RWPE2 (cell line): ENCODE results near the gene MCHR1.

Source experiments
- ATAC-seq: fragments of 200-7000 bp; cut with Tn5 transposase; 3 replicates; pipeline ENCODE4 v1.9.1; 2021; ENCODE audit warnings: low read depth
- DNase-seq: peaks from one replicate; pipeline ENCODE4 v3.0.0-alpha.2; 2020; ENCODE audit warnings: low spot score
- H3K27ac ChIP-seq: fragments of 450-650 bp; 2 replicates; pipeline ENCODE4 v1.5.1; 2017; ENCODE audit warnings: mild to moderate bottlenecking; ENCODE audit not compliant: poor library complexity, severe bottlenecking
- H3K27me3 ChIP-seq: fragments of 250-450 bp; sonication (Bioruptor Pico); 2 replicates; pipeline ENCODE4 v1.5.1; 2021; ENCODE audit warnings: mild to moderate bottlenecking, moderate library complexity; ENCODE audit not compliant: insufficient read depth, poor library complexity, severe bottlenecking
- H3K36me3 ChIP-seq: fragments of 250-450 bp; sonication (Bioruptor Pico); 2 replicates; pipeline ENCODE4 v1.5.1; 2020; ENCODE audit warnings: low read depth, mild to moderate bottlenecking, moderate library complexity
- H3K4me1 ChIP-seq: fragments of 250-450 bp; sonication (Bioruptor Pico); 2 replicates; pipeline ENCODE4 v1.5.1; 2021; ENCODE audit warnings: mild to moderate bottlenecking, moderate library complexity; ENCODE audit not compliant: insufficient read depth, poor library complexity, severe bottlenecking
- H3K4me3 ChIP-seq: fragments of 250-450 bp; sonication (Bioruptor Pico); 2 replicates; pipeline ENCODE4 v1.5.1; 2021; ENCODE audit warnings: mild to moderate bottlenecking, moderate library complexity; ENCODE audit not compliant: severe bottlenecking
- H3K9me3 ChIP-seq: fragments of 250-450 bp; sonication (Bioruptor Pico); 2 replicates; pipeline ENCODE4 v1.5.1; 2021; ENCODE audit warnings: mild to moderate bottlenecking, moderate library complexity; ENCODE audit not compliant: severe bottlenecking
- TF ChIP-seq, protein P1 (sequence below): fragments of 450-650 bp; IDR thresholded peaks from one replicate; pipeline ENCODE4 v1.5.1; 2017; ENCODE audit warnings: mild to moderate bottlenecking, moderate library complexity; ENCODE audit not compliant: poor library complexity, severe bottlenecking

Gene MCHR1

DNA sequence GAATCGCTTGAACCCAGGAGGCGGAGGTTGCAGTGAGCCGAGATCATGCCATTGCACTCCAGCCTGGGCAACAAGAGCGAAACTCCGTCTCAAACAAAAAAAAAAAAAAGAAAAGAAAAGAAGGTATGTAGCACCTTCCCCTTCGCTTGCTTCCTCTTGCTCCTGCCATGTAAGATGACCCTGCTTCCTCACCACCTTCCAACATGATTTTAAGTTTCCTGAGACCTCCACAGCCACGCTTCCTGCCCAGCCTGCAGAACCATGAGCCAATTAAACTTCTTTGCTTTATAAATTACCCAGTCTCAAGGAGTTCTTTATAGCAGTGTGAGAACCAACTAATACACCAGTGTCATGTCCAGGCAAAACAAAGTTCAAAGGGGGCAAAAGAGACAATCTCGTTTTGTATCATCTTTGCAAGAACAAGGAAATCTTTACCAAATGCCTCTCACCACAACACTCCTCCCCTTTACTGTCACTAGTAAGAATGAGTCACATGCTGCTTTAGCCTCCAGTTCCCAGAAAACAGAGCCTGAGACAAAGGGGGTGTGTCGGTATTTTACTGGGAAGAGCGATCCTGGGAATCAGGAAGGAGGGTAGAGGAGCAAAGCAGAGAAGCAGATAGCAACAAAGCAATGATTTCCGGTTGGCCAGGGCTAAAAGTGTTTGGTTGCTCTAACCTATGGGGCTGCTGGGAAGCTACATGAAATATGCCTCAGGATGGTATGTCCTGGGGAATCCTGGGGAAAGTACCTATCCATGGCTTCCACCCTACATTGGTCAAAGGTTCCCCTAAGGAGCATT lies 10.5 kb upstream of the MCHR1 start:
- DNase-seq (no peak), ATAC-seq (peak; percentile 66)
- H3K4me1 ChIP-seq = peaks cover 3% of the 10 kb centered on the region
- H3K4me3 ChIP-seq = no peak overlapping the region
- TF ChIP-seq, protein P1, sequence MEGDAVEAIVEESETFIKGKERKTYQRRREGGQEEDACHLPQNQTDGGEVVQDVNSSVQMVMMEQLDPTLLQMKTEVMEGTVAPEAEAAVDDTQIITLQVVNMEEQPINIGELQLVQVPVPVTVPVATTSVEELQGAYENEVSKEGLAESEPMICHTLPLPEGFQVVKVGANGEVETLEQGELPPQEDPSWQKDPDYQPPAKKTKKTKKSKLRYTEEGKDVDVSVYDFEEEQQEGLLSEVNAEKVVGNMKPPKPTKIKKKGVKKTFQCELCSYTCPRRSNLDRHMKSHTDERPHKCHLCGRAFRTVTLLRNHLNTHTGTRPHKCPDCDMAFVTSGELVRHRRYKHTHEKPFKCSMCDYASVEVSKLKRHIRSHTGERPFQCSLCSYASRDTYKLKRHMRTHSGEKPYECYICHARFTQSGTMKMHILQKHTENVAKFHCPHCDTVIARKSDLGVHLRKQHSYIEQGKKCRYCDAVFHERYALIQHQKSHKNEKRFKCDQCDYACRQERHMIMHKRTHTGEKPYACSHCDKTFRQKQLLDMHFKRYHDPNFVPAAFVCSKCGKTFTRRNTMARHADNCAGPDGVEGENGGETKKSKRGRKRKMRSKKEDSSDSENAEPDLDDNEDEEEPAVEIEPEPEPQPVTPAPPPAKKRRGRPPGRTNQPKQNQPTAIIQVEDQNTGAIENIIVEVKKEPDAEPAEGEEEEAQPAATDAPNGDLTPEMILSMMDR = no peak
- no peaks in the 10 kb centered on the region for H3K36me3 ChIP-seq
- H3K9me3 ChIP-seq = no peaks in the 10 kb centered on the region
- H3K27ac ChIP-seq = no peak overlapping the region
- H3K27me3 ChIP-seq = no peaks in the 10 kb centered on the region

DNA sequence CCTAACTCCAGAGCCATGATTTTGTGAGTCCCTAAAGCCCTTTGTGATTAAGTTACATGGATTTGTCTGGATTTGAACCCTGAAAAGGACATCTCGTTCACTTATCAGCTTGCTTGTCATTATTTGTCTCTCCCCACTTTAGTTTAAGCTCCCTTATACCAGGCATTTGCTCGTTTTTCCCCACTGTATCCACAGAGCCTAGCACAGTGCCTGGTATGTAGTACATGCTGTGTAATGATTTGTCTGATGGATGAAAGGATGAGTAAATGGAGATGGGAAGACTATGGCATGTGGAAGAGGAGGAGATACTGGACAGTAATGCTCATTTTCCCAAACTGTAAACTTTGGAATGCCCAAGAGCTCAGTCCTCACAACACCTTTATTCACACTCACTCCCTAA lies 9.2 kb upstream of the MCHR1 start:
- no peak overlapping the region for H3K27ac ChIP-seq
- TF ChIP-seq, protein P1 = no peak
- no peak for ATAC-seq
- no peaks in the 10 kb centered on the region for H3K9me3 ChIP-seq
- H3K27me3 ChIP-seq = no peaks in the 10 kb centered on the region
- peaks cover 3% of the 10 kb centered on the region for H3K4me1 ChIP-seq
- DNase-seq = no peak
- H3K4me3 ChIP-seq = no peak overlapping the region
- H3K36me3 ChIP-seq = no peaks in the 10 kb centered on the region

DNA sequence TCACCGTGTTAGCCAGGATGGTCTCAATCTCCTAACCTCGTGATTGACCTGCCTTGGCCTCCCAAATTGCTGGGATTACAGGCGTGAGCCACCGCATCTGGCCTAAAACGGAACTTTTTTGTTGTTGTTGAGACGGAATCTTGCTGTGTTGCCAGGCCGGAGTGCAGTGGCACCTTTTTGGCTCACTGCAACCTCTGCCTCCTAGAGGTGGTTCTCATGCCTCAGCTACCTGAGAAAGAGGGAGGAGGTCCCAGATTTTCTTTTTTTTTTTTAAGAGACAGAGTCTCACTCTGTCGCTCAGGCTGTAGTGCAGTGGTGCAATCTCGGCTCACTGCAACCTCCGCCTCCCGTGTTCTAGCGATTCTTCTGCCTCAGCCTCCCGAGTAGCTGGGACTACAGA lies 7.9 kb upstream of the MCHR1 start:
- Histone ChIP-seq H3K27ac (no peak overlapping the region), H3K4me1 (peaks cover 3% of the 10 kb centered on the region), H3K4me3 (no peak overlapping the region), H3K36me3 (no peaks in the 10 kb centered on the region), H3K9me3 (no peaks in the 10 kb centered on the region), H3K27me3 (no peaks in the 10 kb centered on the region)
- ATAC-seq (no peak), DNase-seq (no peak)
- TF ChIP-seq, protein P1 = no peak

DNA sequence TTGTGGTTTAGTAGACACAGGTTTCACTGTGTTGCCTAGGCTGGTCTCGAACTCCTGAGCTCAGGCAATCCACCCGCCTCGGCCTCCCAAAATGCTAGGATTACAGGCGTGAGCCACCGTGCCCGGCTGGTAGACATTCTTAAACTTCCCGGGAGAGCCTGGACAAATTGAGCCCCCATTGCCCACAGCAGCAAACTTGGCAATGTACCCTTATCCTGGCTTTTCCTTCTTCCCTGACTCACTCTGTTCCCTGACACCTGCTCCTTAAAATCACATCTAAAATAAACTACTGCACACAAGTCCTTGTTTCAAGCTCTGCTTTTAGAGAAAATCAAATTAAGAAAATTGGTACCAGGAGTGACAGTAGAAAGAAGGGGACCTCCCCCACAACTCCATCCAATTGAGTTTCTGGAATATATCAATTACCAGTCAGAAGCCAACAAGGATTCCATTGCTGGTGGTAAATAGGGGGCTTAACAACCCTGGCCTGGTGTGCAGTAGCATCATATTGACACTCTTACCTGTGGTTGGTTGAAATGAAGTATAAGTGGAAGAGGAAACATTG lies 7.4 kb upstream of the MCHR1 start:
- no peak overlapping the region for H3K27ac ChIP-seq
- ATAC-seq (no peak), DNase-seq (no peak)
- H3K9me3 ChIP-seq = no peaks in the 10 kb centered on the region
- H3K36me3 ChIP-seq = no peaks in the 10 kb centered on the region
- no peaks in the 10 kb centered on the region for H3K27me3 ChIP-seq
- TF ChIP-seq, protein P1 = no peak
- no peak overlapping the region for H3K4me3 ChIP-seq
- H3K4me1 ChIP-seq = peaks cover 3% of the 10 kb centered on the region

DNA sequence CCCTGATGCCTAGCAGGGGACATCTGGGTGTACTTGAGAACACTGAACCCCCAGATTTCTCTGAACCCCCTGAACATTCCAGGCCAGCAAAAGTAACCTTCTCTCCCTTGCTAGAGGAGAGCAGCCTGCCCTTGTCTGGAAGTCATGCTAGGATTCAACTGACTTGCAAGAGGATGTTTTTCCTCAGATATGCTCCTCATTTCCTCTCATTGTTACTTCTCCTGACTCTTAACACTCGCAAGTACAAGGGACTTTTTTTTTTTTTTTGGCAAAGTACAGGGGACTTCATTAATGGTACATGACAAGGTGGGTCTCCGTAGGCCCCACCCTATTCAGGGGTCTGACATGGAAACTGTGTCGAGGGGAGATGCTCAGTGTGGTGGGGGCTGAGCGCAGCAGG lies 6.3 kb upstream of the MCHR1 start:
- ATAC-seq = no peak
- TF ChIP-seq, protein P1 = no peak
- H3K36me3 ChIP-seq = no peaks in the 10 kb centered on the region
- DNase-seq = no peak
- H3K4me3 ChIP-seq = no peak overlapping the region
- peaks cover 3% of the 10 kb centered on the region for H3K4me1 ChIP-seq
- no peaks in the 10 kb centered on the region for H3K27me3 ChIP-seq
- no peaks in the 10 kb centered on the region for H3K9me3 ChIP-seq
- H3K27ac ChIP-seq = no peak overlapping the region
